Loucy (cell line): Measurements from ENCODE around the gene DCDC1.

Source experiments
- H2AFZ ChIP-seq: fragments of 200-600 bp; sonication (generic); 2 replicates; pipeline ENCODE4 v1.6.0; 2016; ENCODE audit warnings: antibody characterized with exemption, mild to moderate bottlenecking, low read length, moderate library complexity
- H3F3A ChIP-seq: fragments of 200-600 bp; 2 replicates; pipeline ENCODE4 v1.6.0; 2016; ENCODE audit warnings: antibody characterized with exemption, low read depth, mild to moderate bottlenecking
- H3K27me3 ChIP-seq: fragments of 200-600 bp; sonication (generic); 2 replicates; pipeline ENCODE4 v1.6.1; 2014; ENCODE audit warnings: low read length, mild to moderate bottlenecking; ENCODE audit not compliant: insufficient read depth, poor library complexity, severe bottlenecking
- H3K36me3 ChIP-seq: fragments of 200-600 bp; sonication (generic); 2 replicates; pipeline ENCODE4 v1.6.1; 2016; ENCODE audit warnings: low read length; ENCODE audit not compliant: insufficient read depth
- H3K4me1 ChIP-seq: fragments of 200-600 bp; sonication (generic); 2 replicates; pipeline ENCODE4 v1.5.1; 2014; ENCODE audit warnings: low read length, mild to moderate bottlenecking; ENCODE audit not compliant: insufficient read depth, poor library complexity, severe bottlenecking
- H3K4me2 ChIP-seq: fragments of 200-600 bp; sonication (generic); 2 replicates; pipeline ENCODE4 v1.6.0; 2014; ENCODE audit warnings: antibody characterized with exemption, low read length, low read depth, mild to moderate bottlenecking; ENCODE audit not compliant: poor library complexity, severe bottlenecking
- H3K4me3 ChIP-seq: fragments of 200-600 bp; sonication (generic); 2 replicates; pipeline ENCODE4 v1.5.1; 2014; ENCODE audit warnings: low read length, mild to moderate bottlenecking, mixed read lengths; ENCODE audit not compliant: poor library complexity, severe bottlenecking
- H3K79me2 ChIP-seq: fragments of 200-600 bp; sonication (generic); 2 replicates; pipeline ENCODE4 v1.6.1; 2014; ENCODE audit warnings: low read length; ENCODE audit not compliant: insufficient read depth
- H3K9ac ChIP-seq: fragments of 200-600 bp; sonication (generic); 2 replicates; pipeline ENCODE4 v1.6.0; 2014; ENCODE audit warnings: mild to moderate bottlenecking, low read depth, low read length, moderate library complexity; ENCODE audit not compliant: poor library complexity, severe bottlenecking
- H3K9me2 ChIP-seq: fragments of 200-600 bp; sonication (generic); replicated peaks from 2 replicates; pipeline ENCODE4 v1.6.1; 2016; ENCODE audit warnings: low read depth, low read length, mixed read lengths
- H3K9me3 ChIP-seq: fragments of 200-600 bp; sonication (generic); 2 replicates; pipeline ENCODE4 v1.6.1; 2014; ENCODE audit warnings: mild to moderate bottlenecking, antibody characterized with exemption, low read length, low read depth; ENCODE audit not compliant: insufficient read depth
- H4K20me1 ChIP-seq: fragments of 200-600 bp; sonication (generic); 2 replicates; pipeline ENCODE4 v1.6.0; 2014; ENCODE audit warnings: antibody characterized with exemption, low read length, mild to moderate bottlenecking; ENCODE audit not compliant: insufficient read depth, poor library complexity, severe bottlenecking
- CTCF ChIP-seq: fragments of 200-600 bp; sonication (generic); conservative IDR thresholded peaks from 2 replicates; pipeline ENCODE4 v1.5.1; 2014; ENCODE audit warnings: mild to moderate bottlenecking, antibody characterized with exemption, low read length
- EZH2phosphoT487 ChIP-seq: fragments of 200-600 bp; IDR thresholded peaks from 2 replicates; pipeline ENCODE4 v1.6.1; 2018; ENCODE audit warnings: antibody characterized with exemption, mild to moderate bottlenecking, moderate library complexity, borderline replicate concordance

DCDC1 gene

GRCh38 chr11:30967579-30967978, 402.0 kb downstream of the DCDC1 start:
- H3K4me2 ChIP-seq: no peak overlapping the region
- 0 out of 2 replicates have a peak, but pooled peaks cover 4% of the 10 kb centered on the region for H3K9me3 ChIP-seq
- no peaks in the 10 kb centered on the region for H3K4me1 ChIP-seq
- H3K36me3 ChIP-seq: no peaks in the 10 kb centered on the region
- H3K79me2 ChIP-seq: no peaks in the 10 kb centered on the region
- no peaks in the 10 kb centered on the region for H4K20me1 ChIP-seq
- no peak overlapping the region for H3K4me3 ChIP-seq
- H3K9ac ChIP-seq: no peak overlapping the region
- H2AFZ ChIP-seq: no peak overlapping the region
- H3K9me2 ChIP-seq: no peaks in the 10 kb centered on the region
- no peak for TF ChIP-seq EZH2phosphoT487
- TF ChIP-seq CTCF: no peak
- H3K27me3 ChIP-seq: no peaks in the 10 kb centered on the region
- H3F3A ChIP-seq: no peaks in the 10 kb centered on the region

GRCh38 chr11:30960387-30960992, 409.0 kb downstream of the DCDC1 start:
- Histone ChIP-seq H3K4me3 (no peak overlapping the region), H3K27me3 (no peaks in the 10 kb centered on the region), H3K4me1 (no peaks in the 10 kb centered on the region), H3K9me3 (no peaks in the 10 kb centered on the region), H3K36me3 (no peaks in the 10 kb centered on the region), H2AFZ (no peak overlapping the region), H3K9ac (no peak overlapping the region), H3K9me2 (no peaks in the 10 kb centered on the region), H3F3A (no peaks in the 10 kb centered on the region), H3K79me2 (no peaks in the 10 kb centered on the region), H4K20me1 (no peaks in the 10 kb centered on the region), H3K4me2 (no peak overlapping the region)
- TF ChIP-seq EZH2phosphoT487: no peak
- TF ChIP-seq CTCF: peak; percentile 62

- no peaks in the 10 kb centered on the region for H3K9me3 ChIP-seq
- H3K36me3 ChIP-seq: no peaks in the 10 kb centered on the region
- H3K79me2 ChIP-seq: no peaks in the 10 kb centered on the region
- no peak overlapping the region for H3K4me2 ChIP-seq
- no peak overlapping the region for H2AFZ ChIP-seq
- H3K9ac ChIP-seq: no peak overlapping the region
- no peaks in the 10 kb centered on the region for H3K27me3 ChIP-seq
- no peaks in the 10 kb centered on the region for H3K9me2 ChIP-seq
- H4K20me1 ChIP-seq: no peaks in the 10 kb centered on the region
- H3K4me1 ChIP-seq: no peaks in the 10 kb centered on the region
- H3F3A ChIP-seq: no peaks in the 10 kb centered on the region
- TF ChIP-seq EZH2phosphoT487 (no peak), CTCF (no peak)
- no peak overlapping the region for H3K4me3 ChIP-seq
Measured at GRCh38 chr11:30956751-30957150, 412.8 kb downstream of the DCDC1 start.
